Suppressor macrophage treated with lipopolysaccharide for 4 hours (primary cell): ENCODE data around the gene RAP1GAP.
"Not testable (repeated sequence)": the region's sequence is repeated elsewhere in the genome, so short reads cannot be mapped to it uniquely, and the experiment has no call there.

Experiments
- DNase-seq: peaks from one replicate; pipeline ENCODE4 v3.0.0-alpha.2; 2020

RAP1GAP gene

DNA sequence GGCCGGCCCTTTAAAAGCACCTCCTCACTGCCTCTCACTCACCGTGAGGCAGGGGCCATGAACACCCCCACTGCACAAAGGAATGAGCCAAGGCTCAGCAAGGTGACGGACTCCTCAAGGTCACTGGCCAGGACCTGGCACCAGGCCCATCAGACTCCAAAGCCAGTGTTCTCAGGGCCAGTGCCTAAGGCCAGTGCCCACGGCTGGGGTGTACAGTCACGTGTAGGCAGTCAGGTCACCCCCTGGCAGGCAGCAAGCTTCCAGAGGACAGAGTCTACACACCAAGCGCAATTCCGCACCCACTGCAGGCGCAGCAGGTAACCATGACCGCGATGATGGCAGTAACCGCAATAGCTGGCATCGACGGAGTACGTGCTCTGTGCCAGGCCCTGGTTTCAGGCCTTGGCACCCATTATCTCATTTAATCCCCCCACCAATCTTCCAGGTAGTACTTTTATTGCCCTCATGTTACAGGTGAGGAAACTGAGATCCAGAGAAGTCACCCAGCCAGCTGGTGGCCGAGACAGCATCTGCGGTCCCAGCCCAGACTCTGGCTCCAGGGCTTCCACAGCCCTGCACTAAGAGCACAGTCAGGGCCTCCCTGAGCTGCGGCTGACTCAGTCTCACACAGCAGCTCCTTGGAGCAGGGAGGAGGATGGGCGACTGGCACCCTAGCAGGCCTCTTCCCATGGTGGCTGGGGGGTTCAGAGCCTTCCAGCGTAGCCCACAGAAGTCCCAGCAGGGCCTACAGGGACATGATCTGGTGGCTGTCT is 27.0 kb downstream of the RAP1GAP start:
- no peak for DNase-seq

DNA sequence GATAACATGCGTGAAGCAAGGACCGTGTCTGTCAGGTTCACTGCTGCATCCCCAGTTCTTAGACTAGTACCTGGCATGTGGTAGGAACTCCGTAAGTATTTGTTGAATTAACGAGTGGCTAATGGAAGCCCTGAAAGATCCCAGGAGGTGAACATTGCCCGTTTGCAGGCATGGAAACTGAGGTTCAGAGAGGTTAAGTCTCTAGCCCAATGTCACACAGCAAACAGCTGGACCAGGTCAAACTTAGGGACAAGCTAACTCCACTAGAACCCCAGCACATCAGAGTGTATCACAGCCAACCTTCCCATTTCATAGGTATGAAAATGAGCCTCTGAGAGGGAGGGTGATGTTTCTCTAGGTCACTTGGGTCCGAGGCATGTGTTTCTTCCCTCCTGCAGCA is 27.6 kb downstream of the RAP1GAP start:
- DNase-seq: no peak

- no peak for DNase-seq
Observed at GRCh38 chr1:21641076-21641475, 28.1 kb downstream of the RAP1GAP start.

GRCh38 chr1:21640653-21641052 is 28.5 kb downstream of the RAP1GAP start:
- DNase-seq: no peak

DNA sequence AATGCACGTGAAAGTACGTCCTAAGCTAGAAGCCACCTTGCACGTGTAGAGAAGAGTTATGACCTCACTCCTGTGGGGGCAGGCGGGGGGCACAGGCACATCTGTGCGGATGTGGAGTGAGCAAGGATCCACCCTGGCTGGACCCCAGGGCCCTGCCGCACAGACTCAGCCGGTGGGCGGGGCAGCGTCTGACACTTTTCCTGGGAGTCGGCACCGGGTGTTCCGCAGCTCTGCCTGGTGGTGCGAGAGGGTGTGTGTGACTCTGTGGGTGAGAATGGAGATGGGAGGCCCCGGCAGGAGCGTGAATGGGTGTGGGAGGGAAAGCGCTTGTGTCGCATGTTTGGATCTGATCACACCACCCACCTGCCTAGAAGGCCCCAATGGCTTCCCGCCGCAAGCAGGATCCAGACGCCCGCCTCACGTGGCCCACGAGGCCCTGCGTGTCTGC is 29.5 kb downstream of the RAP1GAP start:
- no peak for DNase-seq

DNA sequence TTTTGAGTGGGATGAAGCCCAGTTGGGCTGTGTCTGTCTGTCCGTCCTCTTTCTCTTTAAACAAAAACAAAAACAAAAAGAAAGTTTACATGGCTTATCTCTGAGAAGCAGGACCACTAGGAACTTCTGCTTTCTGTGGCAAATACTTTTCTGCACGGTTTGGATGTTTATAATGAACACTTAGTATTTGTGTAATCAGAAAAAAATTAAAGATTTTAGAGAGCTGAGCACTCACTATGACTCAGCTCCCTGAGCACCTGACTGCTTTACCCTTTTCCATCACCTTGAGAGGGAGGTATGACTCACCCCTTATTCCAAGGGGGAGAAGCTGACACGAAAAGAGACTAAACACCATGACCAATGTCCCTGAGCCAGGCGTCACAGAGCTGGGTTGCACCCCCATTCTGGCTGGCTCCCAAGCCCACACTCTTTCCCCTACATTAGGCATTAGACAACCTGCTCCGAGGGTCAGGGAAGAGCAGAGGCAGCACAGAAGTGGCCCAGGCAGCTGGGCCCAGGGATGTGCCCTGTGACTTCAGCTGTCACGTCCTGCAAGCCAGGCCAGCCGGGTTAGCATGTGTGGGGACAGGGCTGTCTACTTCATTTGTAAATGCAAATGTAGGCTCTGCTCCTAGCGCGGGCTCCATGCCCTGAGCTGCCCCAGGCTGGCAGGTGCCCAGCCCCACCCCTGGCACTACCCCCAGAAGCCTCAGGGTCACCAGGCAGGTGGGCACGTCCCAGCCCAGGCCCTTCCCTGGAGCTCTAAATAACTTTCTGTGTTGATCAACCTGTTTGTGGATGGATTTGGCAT is 30.4 kb downstream of the RAP1GAP start:
- DNase-seq: no peak

DNA sequence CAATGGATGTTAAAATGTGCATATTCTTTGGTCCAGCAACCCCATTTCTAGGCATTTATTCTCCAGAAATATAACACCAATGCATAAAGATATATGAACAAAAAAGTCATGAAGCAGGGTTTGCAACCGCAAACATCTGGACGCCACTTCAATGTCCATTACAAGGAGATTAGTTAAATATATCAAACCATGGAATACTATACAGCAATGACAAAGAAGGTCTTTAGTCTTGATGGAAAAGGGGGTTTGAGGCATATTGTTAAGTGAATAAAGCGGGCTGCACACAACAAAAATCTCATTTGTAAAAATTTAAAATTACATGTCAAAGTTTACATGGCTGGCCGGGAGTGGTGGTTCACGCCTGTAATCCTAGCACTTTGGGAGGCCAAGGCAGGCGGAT is 31.6 kb downstream of the RAP1GAP start:
- DNase-seq: no peak

DNA sequence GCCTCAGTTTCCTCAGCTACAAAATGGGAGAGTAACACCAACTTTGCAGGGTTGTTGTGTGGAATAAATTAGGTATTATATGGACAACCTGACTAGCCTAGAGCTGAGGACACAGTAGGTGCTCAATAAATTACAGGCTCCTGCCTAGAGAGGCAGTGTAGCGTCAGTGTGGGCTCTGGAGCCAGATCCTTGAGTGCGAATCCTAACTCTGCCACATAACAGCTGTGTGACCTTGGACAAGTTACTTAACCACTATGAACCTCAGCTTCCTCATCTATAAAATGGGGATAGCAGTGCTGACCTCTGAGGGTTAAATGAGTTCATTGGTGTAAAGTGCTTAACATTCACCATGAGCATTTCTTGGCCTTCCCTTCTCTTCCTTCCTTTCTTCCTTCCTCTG is 33.1 kb downstream of the RAP1GAP start:
- no peak for DNase-seq

DNA sequence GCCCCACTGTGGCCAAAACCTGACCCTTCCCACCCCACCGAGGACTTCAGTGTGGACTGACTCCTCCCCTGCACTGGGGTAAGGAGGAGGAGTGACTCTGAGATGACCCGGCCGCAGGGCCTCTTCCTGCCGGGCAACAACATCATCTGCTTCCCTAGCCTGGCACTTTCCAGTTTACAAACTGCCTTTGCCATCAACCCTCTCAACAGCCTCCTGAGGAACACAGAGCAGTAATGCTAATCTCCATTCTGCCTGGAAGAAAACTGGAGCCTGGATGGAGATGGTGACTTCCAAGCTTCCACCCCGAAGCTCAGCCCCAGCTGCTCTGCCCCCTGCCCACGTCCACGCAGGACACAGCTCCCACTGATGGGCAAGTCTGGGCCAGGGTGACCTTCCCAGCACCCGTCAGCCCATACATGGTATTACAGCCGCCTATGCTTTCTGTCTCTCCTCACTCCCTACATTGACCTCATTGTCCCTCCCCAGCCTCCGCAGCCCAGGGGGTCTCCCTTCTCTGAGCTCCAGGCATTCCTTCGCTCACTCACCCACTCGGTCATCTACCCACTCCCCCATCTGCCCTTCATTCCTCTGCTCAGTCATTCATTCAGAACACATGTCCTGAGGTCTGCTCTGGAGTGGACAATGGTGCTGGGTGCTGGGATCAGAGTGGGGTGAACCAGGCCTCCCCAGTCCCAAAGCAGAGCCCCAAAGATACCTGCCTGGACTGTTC is 34.2 kb downstream of the RAP1GAP start:
- DNase-seq: no peak

- no peak for DNase-seq
Observed at GRCh38 chr1:21633992-21634805, 35.0 kb downstream of the RAP1GAP start.

GRCh38 chr1:21633141-21633755 is 35.9 kb downstream of the RAP1GAP start:
- no peak for DNase-seq

GRCh38 chr1:21631944-21632887 is 36.9 kb downstream of the RAP1GAP start:
- DNase-seq: no peak

DNA sequence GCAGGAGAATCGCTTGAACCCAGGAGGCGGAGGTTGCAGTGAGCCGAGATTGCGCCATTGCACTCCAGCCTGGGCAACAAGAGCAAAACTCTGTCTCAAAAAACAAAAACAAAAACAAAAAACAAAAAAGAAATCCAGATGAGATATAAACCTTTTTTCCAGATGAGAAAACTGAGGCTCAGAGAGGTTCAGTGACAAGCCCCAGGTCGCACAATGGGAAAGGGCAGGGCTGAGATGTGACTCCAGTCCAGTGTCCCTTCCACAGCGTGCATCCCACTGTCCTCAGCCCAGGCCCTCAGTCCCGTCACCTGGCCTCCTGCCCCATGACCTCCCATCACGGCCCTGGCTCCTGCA is 37.6 kb downstream of the RAP1GAP start:
- DNase-seq: not testable (repeated sequence)

DNA sequence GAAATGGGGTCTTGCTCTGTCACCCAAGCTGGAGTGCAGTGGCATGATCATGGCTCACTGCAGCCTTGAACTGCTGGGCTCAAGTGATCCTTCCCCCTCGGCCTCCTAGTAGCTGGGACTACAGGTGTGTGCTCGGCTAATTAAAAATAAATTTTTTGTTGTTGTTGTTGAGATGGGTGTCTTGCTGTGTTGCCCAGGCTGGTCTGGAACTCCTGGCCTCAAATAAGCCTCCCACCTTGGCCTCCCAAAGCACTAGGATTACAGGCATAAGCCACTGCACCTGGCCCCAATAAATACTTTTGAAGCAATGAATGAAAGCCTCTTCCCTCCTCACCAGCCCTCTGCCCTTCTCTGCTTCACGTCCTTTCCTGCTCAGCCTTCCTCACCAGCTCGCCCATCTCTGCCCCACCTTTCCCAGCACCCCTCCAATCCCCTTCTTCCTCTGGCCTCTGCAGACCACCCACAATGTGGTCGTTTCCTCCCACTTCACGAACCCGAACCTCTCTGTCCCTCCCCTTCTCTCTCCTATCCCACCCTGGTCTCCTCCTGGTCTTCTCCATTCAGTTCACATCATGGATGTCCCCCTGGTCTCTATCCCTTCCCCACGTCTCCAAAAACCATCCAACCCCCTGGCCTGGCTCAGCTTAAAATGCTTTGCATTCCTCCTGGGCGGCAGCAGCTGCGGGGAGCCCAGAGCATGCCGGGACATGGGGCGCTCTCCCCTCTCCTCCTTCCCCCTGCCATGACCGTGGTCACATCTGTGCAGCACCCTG is 38.4 kb downstream of the RAP1GAP start:
- DNase-seq: no peak

- DNase-seq: no peak
Observed at GRCh38 chr1:21629971-21630370, 39.2 kb downstream of the RAP1GAP start.

DNA sequence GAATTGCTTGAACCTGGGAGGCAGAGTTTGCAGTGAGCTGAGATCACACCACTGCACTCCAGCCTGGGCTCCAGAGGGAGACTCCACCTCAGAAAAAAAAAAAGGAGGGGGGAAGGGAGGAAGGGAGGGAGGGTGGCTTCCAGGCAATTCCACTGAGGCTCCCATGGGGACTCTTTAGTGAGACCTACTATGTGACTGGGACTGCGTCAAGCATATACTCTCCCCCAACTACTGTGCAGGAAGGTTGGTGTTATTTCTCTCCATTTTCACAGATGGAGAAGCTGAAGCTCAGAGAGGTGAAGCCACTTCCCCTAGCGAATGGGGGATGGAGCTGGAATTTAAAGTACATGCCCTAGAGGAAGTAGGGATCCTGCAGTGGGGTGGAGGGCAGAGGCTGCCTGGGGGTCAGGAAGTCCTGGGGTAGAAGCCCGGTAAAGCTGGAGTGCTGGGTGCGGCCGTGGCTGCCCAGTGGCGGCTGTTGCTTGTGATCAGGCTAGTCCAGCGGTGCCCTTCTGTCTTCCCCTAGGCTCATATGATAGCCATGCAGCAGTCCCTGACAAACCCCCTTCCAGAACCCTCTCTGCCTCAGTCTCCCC is 40.3 kb downstream of the RAP1GAP start:
- DNase-seq: no peak

- DNase-seq: no peak
Observed at GRCh38 chr1:21626921-21627339, 42.2 kb downstream of the RAP1GAP start.

GRCh38 chr1:21625390-21626190 is 43.6 kb downstream of the RAP1GAP start:
- DNase-seq: no peak
